ENCODE results near the gene SMIM17. TPM values are rescaled to one million over a fixed set of nuclear protein-coding genes. Genes with fewer than 3 reads are reported as not detected.

The SMIM17 gene
- polyA plus RNA-seq, 1 experiment = 0.17 TPM

DNA sequence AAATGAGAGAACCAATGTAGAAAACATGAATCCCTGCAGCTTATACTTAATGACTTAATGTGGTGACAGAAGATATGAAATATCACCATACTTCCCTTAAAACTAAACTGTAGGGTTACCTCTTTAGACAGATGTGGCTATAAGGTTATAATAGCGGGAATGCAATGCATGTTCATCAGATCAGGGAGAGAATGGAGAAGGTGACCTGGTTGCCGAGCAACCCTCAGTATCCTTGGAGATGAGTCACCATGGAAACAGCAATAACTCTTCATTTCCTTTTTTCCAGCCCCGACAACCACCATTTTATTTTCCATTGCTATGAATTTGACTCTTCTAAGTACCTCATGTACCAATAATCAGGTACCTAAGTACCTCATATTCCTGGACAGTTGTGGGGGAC is 56.6 kb downstream of the SMIM17 start:
- DNase-seq (ENCODE audit: low read depth, low spot score) = no peak
- TF ChIP-seq CTCF (IDR thresholded peaks at IDR 0.05; ENCODE audit: low read depth, low read length) = no peak
- Histone ChIP-seq H3K27ac (ENCODE audit: low read depth, low read length) (no peak overlapping the region), H3K4me3 (ENCODE audit: low read depth, low read length) (no peak overlapping the region), H3K27me3 (ENCODE audit: control insufficient read depth, insufficient read depth, low read length) (no peaks in the 10 kb centered on the region), H3K9me3 (ENCODE audit: control insufficient read depth, insufficient read depth, low read length) (peaks cover 17% of the 10 kb centered on the region)
- POLR2A ChIA-PET = no interaction called here
- CTCF ChIA-PET = no interaction called here

DNA sequence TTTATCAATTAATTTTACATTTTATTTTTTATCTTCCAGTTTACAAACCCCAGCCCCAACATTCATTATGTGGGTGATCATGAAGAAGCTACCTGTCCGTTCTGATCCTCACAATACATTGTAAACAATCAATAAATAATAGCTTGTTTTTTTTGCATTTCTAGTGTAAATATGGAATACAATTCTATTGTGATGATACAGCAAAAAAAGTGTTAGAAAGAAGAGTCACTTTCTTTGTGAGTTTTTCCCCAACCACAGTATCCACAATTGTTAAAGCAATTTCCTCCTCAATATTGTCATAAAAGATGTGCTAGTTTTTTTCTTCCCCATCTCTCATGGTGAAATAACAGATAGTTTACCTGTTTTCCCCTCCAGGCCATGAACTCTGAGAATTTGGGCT is 58.9 kb downstream of the SMIM17 start:
- H3K27me3 ChIP-seq (ENCODE audit: control insufficient read depth, insufficient read depth, low read length) = no peaks in the 10 kb centered on the region
- ChIA-PET CTCF (no interaction called here), POLR2A (no interaction called here)
- no peak for DNase-seq (ENCODE audit: low read depth, low spot score)
- H3K4me3 ChIP-seq (ENCODE audit: low read depth, low read length) = no peak overlapping the region
- H3K27ac ChIP-seq (ENCODE audit: low read depth, low read length) = no peak overlapping the region
- peaks cover 11% of the 10 kb centered on the region for H3K9me3 ChIP-seq (ENCODE audit: control insufficient read depth, insufficient read depth, low read length)
- no peak for TF ChIP-seq CTCF (IDR thresholded peaks at IDR 0.05; ENCODE audit: low read depth, low read length)

GRCh38 chr19:56705939-56706338 is 63.0 kb downstream of the SMIM17 start:
- POLR2A ChIA-PET = no interaction called here

More at GRCh38 chr19:56705939-56706338, 63.0 kb downstream of the SMIM17 start:
- Histone ChIP-seq H3K9me3 (ENCODE audit: control insufficient read depth, insufficient read depth, low read length) (peaks cover 12% of the 10 kb centered on the region), H3K27ac (ENCODE audit: low read depth, low read length) (no peak overlapping the region), H3K27me3 (ENCODE audit: control insufficient read depth, insufficient read depth, low read length) (no peaks in the 10 kb centered on the region), H3K4me3 (ENCODE audit: low read depth, low read length) (no peak overlapping the region)
- CTCF ChIA-PET = no interaction called here
- DNase-seq (ENCODE audit: low read depth, low spot score) = no peak
- no peak for TF ChIP-seq CTCF (IDR thresholded peaks at IDR 0.05; ENCODE audit: low read depth, low read length)

Other genes with a start within 250 kb of the SMIM17 start
- gene ZNF582, start 249.6 kb upstream of the SMIM17 start, polyA plus RNA-seq (2011; rRNA removed) = 3.1 and 3.9 TPM in 2 replicates
- 4.5 and 6.2 TPM in 2 replicates for gene ZNF583, start 238.8 kb upstream of the SMIM17 start, polyA plus RNA-seq (2011; rRNA removed)
- 3.4 and 4.4 TPM in 2 replicates for gene ZNF667, start 165.8 kb upstream of the SMIM17 start, polyA plus RNA-seq (2011; rRNA removed)
- 4.4 and 5.6 TPM in 2 replicates for gene ZNF471, start 135.3 kb upstream of the SMIM17 start, polyA plus RNA-seq (2011; rRNA removed)
- gene ZFP28, start 104.2 kb upstream of the SMIM17 start, polyA plus RNA-seq (2011; rRNA removed) = 5.0 and 6.5 TPM in 2 replicates
- gene ZNF470, start 75.7 kb upstream of the SMIM17 start, polyA plus RNA-seq (2011; rRNA removed) = 3.3 and 3.8 TPM in 2 replicates
- gene ZNF71, start 47.9 kb upstream of the SMIM17 start, polyA plus RNA-seq (2011; rRNA removed) = 4.7 and 6.4 TPM in 2 replicates
- not detected in 2 replicates for gene ZNF835, start 28.6 kb downstream of the SMIM17 start, polyA plus RNA-seq (2011; rRNA removed)
- 0.01 TPM in 1 of 2 replicates, not detected in the other for gene PEG3, start 197.6 kb downstream of the SMIM17 start, polyA plus RNA-seq (2011; rRNA removed)
- gene ZIM2, start 197.6 kb downstream of the SMIM17 start, polyA plus RNA-seq (2011; rRNA removed) = not detected in 2 replicates